ENCODE data around the gene SEMA3F. TPM values are rescaled to one million over a fixed set of nuclear protein-coding genes. Genes with fewer than 3 reads are reported as not detected.

Gene SEMA3F
- total RNA-seq, 4 donors from 2014 or later: 18.3 to 46.2 (median 33.8) TPM

GRCh38 chr3:50212971-50213370 lies 57.8 kb downstream of the SEMA3F start:
- no peak for TF ChIP-seq CTCF (IDR thresholded peaks at IDR 0.05)
- ATAC-seq (ENCODE audit: low FRiP score): no peak
- no peak for DNase-seq (ENCODE audit: low spot score)

GRCh38 chr3:50213373-50213772 lies 58.2 kb downstream of the SEMA3F start:
- no peak for TF ChIP-seq CTCF (IDR thresholded peaks at IDR 0.05)
- ATAC-seq (ENCODE audit: low FRiP score) (no peak), DNase-seq (ENCODE audit: low spot score) (no peak)

GRCh38 chr3:50214824-50215223 lies 59.7 kb downstream of the SEMA3F start:
- TF ChIP-seq CTCF (IDR thresholded peaks at IDR 0.05): no peak
- no peak for ATAC-seq (ENCODE audit: low FRiP score)
- DNase-seq (ENCODE audit: low spot score): no peak

- no peak for ATAC-seq (ENCODE audit: low FRiP score)
- no peak for TF ChIP-seq CTCF (IDR thresholded peaks at IDR 0.05)
- no peak for DNase-seq (ENCODE audit: low spot score)
Measured at GRCh38 chr3:50215529-50215928, 60.4 kb downstream of the SEMA3F start.

- no peak for TF ChIP-seq CTCF (IDR thresholded peaks at IDR 0.05)
- no peak for DNase-seq (ENCODE audit: low spot score)
- ATAC-seq (ENCODE audit: low FRiP score): no peak
Measured at GRCh38 chr3:50217681-50218080, 62.6 kb downstream of the SEMA3F start.

- ATAC-seq (ENCODE audit: low FRiP score) (no peak), DNase-seq (ENCODE audit: low spot score) (no peak)
- TF ChIP-seq CTCF (IDR thresholded peaks at IDR 0.05): no peak
Measured at GRCh38 chr3:50218448-50218847, 63.3 kb downstream of the SEMA3F start.

GRCh38 chr3:50219285-50219684 lies 64.2 kb downstream of the SEMA3F start:
- ATAC-seq (ENCODE audit: low FRiP score) (no peak), DNase-seq (ENCODE audit: low spot score) (no peak)
- TF ChIP-seq CTCF (IDR thresholded peaks at IDR 0.05): no peak

Measured in omental fat pad (tissue), 4 donors.